H9 (cell line): ENCODE measurements around the gene ANKRD34B. TPM values are rescaled to one million over a fixed set of nuclear protein-coding genes. Genes with fewer than 3 reads are reported as not detected.

Experiments
- DNase-seq: peaks from one replicate; pipeline ENCODE4 v3.0.0-alpha.2; 2017
- H2AFZ ChIP-seq: one replicate; pipeline ENCODE4 v1.6.1; 2013; ENCODE audit warnings: mild to moderate bottlenecking, low read length, control low read depth, moderate library complexity
- H2AK5ac ChIP-seq: 2 replicates; pipeline ENCODE4 v1.6.1; 2013; ENCODE audit warnings: low read length, control low read depth, mixed read lengths; ENCODE audit not compliant: insufficient read length
- H2BK120ac ChIP-seq: one replicate; pipeline ENCODE4 v1.6.1; 2013; ENCODE audit warnings: low read depth, mild to moderate bottlenecking, low read length, control low read depth, inconsistent platforms; ENCODE audit not compliant: poor library complexity, severe bottlenecking
- H2BK12ac ChIP-seq: 2 replicates; pipeline ENCODE4 v1.6.1; 2013; ENCODE audit warnings: low read length, control low read depth, mixed read lengths, low read depth; ENCODE audit not compliant: insufficient read length
- H2BK15ac ChIP-seq: 2 replicates; pipeline ENCODE4 v1.6.1; 2013; ENCODE audit warnings: low read depth, low read length, control low read depth
- H2BK20ac ChIP-seq: one replicate; pipeline ENCODE4 v1.6.1; 2013; ENCODE audit warnings: low read depth, mild to moderate bottlenecking, low read length, control low read depth, inconsistent platforms; ENCODE audit not compliant: poor library complexity, severe bottlenecking
- H2BK5ac ChIP-seq: 2 replicates; pipeline ENCODE4 v1.6.1; 2013; ENCODE audit warnings: low read length, control low read depth, mixed read lengths; ENCODE audit not compliant: insufficient read length
- H3K14ac ChIP-seq: 2 replicates; pipeline ENCODE4 v1.6.1; 2013; ENCODE audit warnings: low read length, control low read depth; ENCODE audit not compliant: insufficient read depth
- H3K18ac ChIP-seq: 2 replicates; pipeline ENCODE4 v1.6.1; 2013; ENCODE audit warnings: low read depth, mild to moderate bottlenecking, mixed read lengths, low read length, control low read depth; ENCODE audit not compliant: insufficient read length
- H3K23ac ChIP-seq: 2 replicates; pipeline ENCODE4 v1.6.1; 2013; ENCODE audit warnings: low read length, control low read depth, mixed read lengths, low read depth; ENCODE audit not compliant: insufficient read length
- H3K23me2 ChIP-seq: 2 replicates; pipeline ENCODE4 v1.6.1; 2013; ENCODE audit warnings: low read depth, mild to moderate bottlenecking, mixed read lengths, low read length, control low read depth; ENCODE audit not compliant: insufficient read length, poor library complexity, severe bottlenecking
- H3K27ac ChIP-seq: 2 replicates; pipeline ENCODE4 v1.5.1; 2013; ENCODE audit warnings: low read length, control low read depth, mixed read lengths, low read depth; ENCODE audit not compliant: insufficient read length
- H3K27me3 ChIP-seq: 2 replicates; pipeline ENCODE4 v1.6.1; 2013; ENCODE audit warnings: low read length, control low read depth, inconsistent platforms; ENCODE audit not compliant: insufficient read depth
- H3K4ac ChIP-seq: 2 replicates; pipeline ENCODE4 v1.6.1; 2013; ENCODE audit warnings: low read depth, mild to moderate bottlenecking, control low read depth, inconsistent platforms, low read length, moderate library complexity
- H3K4me1 ChIP-seq: 2 replicates; pipeline ENCODE4 v1.6.1; 2013; ENCODE audit warnings: low read length, control low read depth, inconsistent platforms; ENCODE audit not compliant: insufficient read depth
- H3K4me2 ChIP-seq: 2 replicates; pipeline ENCODE4 v1.6.1; 2013; ENCODE audit warnings: low read length, control low read depth, mixed read lengths; ENCODE audit not compliant: insufficient read length, insufficient read depth
- H3K56ac ChIP-seq: 2 replicates; pipeline ENCODE4 v1.6.1; 2013; ENCODE audit warnings: low read depth, mild to moderate bottlenecking, mixed read lengths, low read length, control low read depth; ENCODE audit not compliant: insufficient read length
- H3K79me1 ChIP-seq: 2 replicates; pipeline ENCODE4 v1.6.1; 2013; ENCODE audit warnings: low read depth, mild to moderate bottlenecking, moderate library complexity, low read length, control low read depth, inconsistent platforms; ENCODE audit not compliant: insufficient read depth, poor library complexity, severe bottlenecking
- H3K79me2 ChIP-seq: 2 replicates; pipeline ENCODE4 v1.6.1; 2013; ENCODE audit warnings: low read length, control low read depth, inconsistent platforms; ENCODE audit not compliant: insufficient read depth
- H3K9ac ChIP-seq: 2 replicates; pipeline ENCODE4 v1.6.1; 2013; ENCODE audit warnings: low read length, control low read depth, mixed read lengths; ENCODE audit not compliant: insufficient read length; ENCODE audit errors: extremely low read depth
- H3K9me3 ChIP-seq: one replicate; pipeline ENCODE4 v1.6.1; 2013; ENCODE audit warnings: low read depth, low read length, inconsistent platforms; ENCODE audit not compliant: control insufficient read depth
- H3T11ph ChIP-seq: one replicate; pipeline ENCODE4 v1.6.1; 2013; ENCODE audit warnings: mild to moderate bottlenecking, low read length, control low read depth, inconsistent platforms
- H4K20me1 ChIP-seq: one replicate; pipeline ENCODE4 v1.6.1; 2013; ENCODE audit not compliant: control insufficient read depth, insufficient read length, insufficient read depth
- H4K5ac ChIP-seq: 2 replicates; pipeline ENCODE4 v1.6.1; 2013; ENCODE audit warnings: low read depth, mild to moderate bottlenecking, mixed read lengths, low read length, control low read depth; ENCODE audit not compliant: insufficient read length
- H4K8ac ChIP-seq: replicated peaks from 2 replicates; pipeline ENCODE4 v1.6.1; 2013; ENCODE audit warnings: low read length, control low read depth, mixed read lengths, low read depth; ENCODE audit not compliant: insufficient read length
- H4K91ac ChIP-seq: 2 replicates; pipeline ENCODE4 v1.6.1; 2013; ENCODE audit warnings: low read depth, mild to moderate bottlenecking, moderate library complexity, mixed read lengths, low read length, control low read depth; ENCODE audit not compliant: insufficient read length
- H3K27ac Mint-ChIP-seq, 3 experiments: 2 replicates in 2 of 3; 3 replicates in 1 of 3; pipeline ENCODE4 v1.8.0; 2020 to 2021; ENCODE audit warnings: mixed read lengths in 3 of 3, mild to moderate bottlenecking in 1 of 3, moderate library complexity in 1 of 3
- H3K27me3 Mint-ChIP-seq: 2 replicates; pipeline ENCODE4 v1.8.0; 2021; ENCODE audit warnings: low read depth, mild to moderate bottlenecking, moderate library complexity, mixed read lengths
- H3K36me3 Mint-ChIP-seq, 3 experiments: 2 replicates in 2 of 3; 3 replicates in 1 of 3; pipeline ENCODE4 v1.8.0; 2020 to 2021; ENCODE audit warnings: low read depth in 3 of 3, mixed read lengths in 3 of 3; ENCODE audit not compliant: insufficient read depth in 1 of 3
- H3K4me1 Mint-ChIP-seq, 2 experiments: 2 replicates each; pipeline ENCODE4 v1.8.0; 2020; ENCODE audit warnings: mixed read lengths in 2 of 2
- H3K4me3 Mint-ChIP-seq, 2 experiments: 2 replicates in 1 of 2; 3 replicates in 1 of 2; pipeline ENCODE4 v1.8.0; 2020 to 2021; ENCODE audit warnings: mild to moderate bottlenecking in 2 of 2, mixed read lengths in 2 of 2, moderate library complexity in 1 of 2
- H3K9me3 Mint-ChIP-seq, 2 experiments: 2 replicates in 1 of 2; 3 replicates in 1 of 2; pipeline ENCODE4 v1.8.0; 2020; ENCODE audit warnings: mild to moderate bottlenecking in 2 of 2, mixed read lengths in 2 of 2, moderate library complexity in 1 of 2
- CTCF ChIP-seq: fragments of 200-600 bp; sonication (generic); conservative IDR thresholded peaks from 3 replicates; pipeline ENCODE4 v1.8.0; 2021; ENCODE audit warnings: antibody characterized with exemption, mild to moderate bottlenecking
- total RNA-seq: library from RNA; stranded (reverse); gene quantifications from 2 replicates; pipeline ENCODE4 v1.2.1, GENCODE V29; 2021

ANKRD34B gene
- total RNA-seq, 1 experiment from 2014 or later = 0.72 TPM

GRCh38 chr5:80607343-80607742 lies 37.3 kb upstream of the ANKRD34B start:
- H3K79me2 ChIP-seq = no peaks in the 10 kb centered on the region
- no peak overlapping the region for H3K56ac ChIP-seq
- H3K18ac ChIP-seq = no peak overlapping the region
- no peak overlapping the region for H4K91ac ChIP-seq
- DNase-seq = no peak
- H3K4ac ChIP-seq = no peak overlapping the region
- H2BK15ac ChIP-seq = no peak overlapping the region
- Mint-ChIP-seq H3K27ac (no peak overlapping the region), H3K4me1 (no peaks in the 10 kb centered on the region), H3K4me3 (no peak overlapping the region), H3K27me3 (no peaks in the 10 kb centered on the region), H3K9me3 (peaks cover 0 to 6% of the 10 kb centered on the region in 2 experiments; a peak in 3 of 5 replicates), H3K36me3 (no peaks in the 10 kb centered on the region; a peak in 1 of 7 replicates)
- H2BK12ac ChIP-seq = no peak overlapping the region
- no peak overlapping the region for H3K14ac ChIP-seq
- no peaks in the 10 kb centered on the region for H3K79me1 ChIP-seq
- no peak overlapping the region for H3K27ac ChIP-seq
- H4K5ac ChIP-seq = no peak overlapping the region
- no peaks in the 10 kb centered on the region for H3K23me2 ChIP-seq
- H3K9me3 ChIP-seq = no peaks in the 10 kb centered on the region
- H3K27me3 ChIP-seq = no peaks in the 10 kb centered on the region
- H2AFZ ChIP-seq = no peak overlapping the region
- H2BK120ac ChIP-seq = no peak overlapping the region
- no peak overlapping the region for H2AK5ac ChIP-seq
- H3K4me2 ChIP-seq = no peak overlapping the region
- no peak overlapping the region for H4K8ac ChIP-seq
- H3T11ph ChIP-seq = no peak overlapping the region
- H3K9ac ChIP-seq = no peak overlapping the region
- TF ChIP-seq CTCF = no peak
- no peak overlapping the region for H2BK20ac ChIP-seq
- H3K4me1 ChIP-seq = no peaks in the 10 kb centered on the region
- H2BK5ac ChIP-seq = no peak overlapping the region
- H4K20me1 ChIP-seq = no peaks in the 10 kb centered on the region
- no peak overlapping the region for H3K23ac ChIP-seq
